AG09319 (cell line): ENCODE data around the gene RCOR1.

Experiments used
- DNase-seq: peaks from one replicate; pipeline ENCODE4 v3.0.0-alpha.2; 2010; ENCODE audit warnings: low read depth; ENCODE audit errors: extremely low read depth
- CTCF ChIP-seq: IDR thresholded peaks from 2 replicates; pipeline ENCODE4 v1.5.1; 2011; ENCODE audit warnings: low read depth, mild to moderate bottlenecking, inconsistent platforms, low read length, moderate library complexity

The RCOR1 gene

GRCh38 chr14:102737402-102738372 lies 145.2 kb downstream of the RCOR1 start:
- no peak for TF ChIP-seq CTCF
- no peak for DNase-seq

GRCh38 chr14:102738373-102739189 lies 146.1 kb downstream of the RCOR1 start:
- TF ChIP-seq CTCF: no peak
- no peak for DNase-seq

- no peak for TF ChIP-seq CTCF
- DNase-seq: no peak
Observed at GRCh38 chr14:102739190-102739469, 146.7 kb downstream of the RCOR1 start.

GRCh38 chr14:102746634-102747438 lies 154.4 kb downstream of the RCOR1 start:
- no peak for TF ChIP-seq CTCF
- no peak for DNase-seq

GRCh38 chr14:102748806-102749205 lies 156.4 kb downstream of the RCOR1 start:
- no peak for TF ChIP-seq CTCF

GRCh38 chr14:102749393-102750305 lies 157.2 kb downstream of the RCOR1 start:
- no peak for TF ChIP-seq CTCF
- DNase-seq: no peak

More at GRCh38 chr14:102748806-102749205, 156.4 kb downstream of the RCOR1 start:
- no peak for DNase-seq
